HuH-7.5 (cell line): Measurements from ENCODE around the gene FAM217A.

Experiments
- DNase-seq: peaks from one replicate; pipeline ENCODE4 v3.0.0; 2011; ENCODE audit warnings: low spot score

FAM217A gene

DNA sequence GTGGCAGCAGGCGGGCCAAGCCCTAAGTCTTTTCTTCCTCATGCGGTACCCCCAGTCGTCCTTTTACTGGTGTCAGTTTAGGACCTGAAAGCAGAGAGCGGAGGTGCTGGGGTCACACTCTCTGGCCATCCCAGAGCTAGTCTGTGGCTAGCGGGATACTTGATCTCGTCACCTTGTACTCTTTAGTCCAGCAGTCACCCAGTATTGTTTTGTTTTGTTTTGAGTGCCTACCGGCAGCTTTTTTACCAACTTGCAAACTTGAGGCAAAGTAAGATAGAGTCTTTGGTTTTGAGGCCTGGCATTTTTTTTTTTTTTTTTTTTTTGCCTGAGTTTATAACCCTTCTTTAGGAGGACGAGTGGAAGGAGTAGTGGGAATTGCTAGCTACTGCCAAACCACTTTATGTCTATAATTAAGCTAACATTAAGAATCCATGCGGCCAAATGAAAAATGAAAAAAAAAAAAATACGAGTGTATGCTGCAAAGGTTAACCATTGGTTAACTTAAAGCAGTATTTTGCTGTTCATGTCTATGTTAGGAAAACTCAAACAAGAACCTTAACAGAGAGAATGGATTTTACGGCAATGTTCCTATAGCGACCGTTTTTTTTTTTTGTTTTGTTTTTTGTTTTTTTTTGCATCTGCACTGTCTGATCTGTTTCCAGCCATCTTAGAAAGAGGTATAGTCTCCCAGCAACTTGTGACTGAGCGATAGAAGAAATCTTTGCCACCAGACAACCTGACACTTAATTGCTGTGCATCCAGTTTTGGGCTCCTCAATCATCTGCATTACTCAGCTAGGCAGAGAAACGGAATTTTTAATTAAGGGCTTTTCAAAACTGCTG is 56.9 kb downstream of the FAM217A start:
- peak; percentile 8 for DNase-seq

DNA sequence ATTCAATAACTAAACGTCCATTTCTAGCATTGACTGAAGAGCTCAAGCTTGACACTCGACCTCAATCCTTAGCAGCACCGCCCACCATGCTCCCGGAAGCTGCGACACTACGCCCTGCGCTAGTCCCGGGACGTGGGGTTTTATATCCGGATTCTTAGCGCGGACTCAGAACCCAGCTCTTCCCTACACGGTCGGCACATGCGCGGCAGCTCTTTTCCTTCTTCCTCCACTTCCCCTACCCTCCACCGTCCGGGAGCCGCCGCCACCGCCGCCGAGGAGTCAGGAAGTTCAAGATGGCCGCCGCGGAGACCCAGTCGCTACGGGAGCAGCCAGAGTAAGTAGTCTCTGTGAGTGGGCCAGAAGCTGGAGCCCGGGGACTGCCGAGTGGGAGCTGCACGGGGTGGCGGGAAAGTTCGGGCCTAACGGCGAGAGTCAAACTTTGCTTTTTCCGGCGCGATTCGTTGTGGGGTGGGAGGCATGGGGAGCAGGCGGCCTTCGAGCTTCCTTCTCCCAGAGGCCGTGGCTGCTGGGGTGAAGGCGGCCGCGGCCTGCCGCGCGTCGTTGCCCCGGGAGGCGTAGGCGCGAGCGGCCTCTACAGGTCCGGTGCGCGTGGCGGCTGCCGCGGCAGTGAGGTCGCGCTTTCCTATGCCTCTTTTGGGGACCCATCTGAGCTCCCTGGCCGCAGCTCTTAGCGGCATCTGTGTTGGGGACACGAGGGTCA is 57.6 kb downstream of the FAM217A start:
- DNase-seq = peak; percentile 41

DNA sequence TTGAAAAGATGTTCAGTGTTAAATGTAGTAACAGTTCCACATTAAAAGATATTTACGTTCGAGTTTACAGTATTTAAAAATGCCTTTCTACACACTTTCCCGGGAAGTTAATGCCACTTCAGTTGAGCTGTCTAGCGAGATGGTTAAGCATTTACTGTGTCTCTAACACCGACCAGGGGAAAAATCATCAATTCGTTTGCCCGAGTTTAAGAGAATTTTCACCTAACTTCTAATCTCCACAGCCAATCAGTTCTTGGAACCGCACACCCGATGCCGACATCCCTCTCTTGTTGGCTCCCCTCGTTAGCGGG is 58.2 kb downstream of the FAM217A start:
- DNase-seq = no peak

- DNase-seq = no peak
Measured at GRCh38 chr6:4018924-4019236, 60.1 kb downstream of the FAM217A start.
